Uterus (tissue), 2 donors: ENCODE results near the gene ARPP21.

Experiments used
- POLR2A ChIP-seq, 2 donors: fragments of 450-650 bp; IDR thresholded peaks; one replicate each; pipeline ENCODE4 v1.6.1; 2016; ENCODE audit warnings: antibody characterized with exemption in 2 of 2, mild to moderate bottlenecking in 1 of 2, moderate library complexity in 1 of 2
- TF ChIP-seq, protein P1 (sequence below), 4 experiments: fragments of 200-600 bp in 2 of 4; fragments of 450-650 bp in 2 of 4; sonication (generic) in 2 of 4; IDR thresholded peaks; one replicate each; pipeline ENCODE4 v1.5.1; 2016 to 2019; ENCODE audit warnings: antibody characterized with exemption in 4 of 4, mild to moderate bottlenecking in 2 of 4, moderate library complexity in 1 of 4

DNA sequence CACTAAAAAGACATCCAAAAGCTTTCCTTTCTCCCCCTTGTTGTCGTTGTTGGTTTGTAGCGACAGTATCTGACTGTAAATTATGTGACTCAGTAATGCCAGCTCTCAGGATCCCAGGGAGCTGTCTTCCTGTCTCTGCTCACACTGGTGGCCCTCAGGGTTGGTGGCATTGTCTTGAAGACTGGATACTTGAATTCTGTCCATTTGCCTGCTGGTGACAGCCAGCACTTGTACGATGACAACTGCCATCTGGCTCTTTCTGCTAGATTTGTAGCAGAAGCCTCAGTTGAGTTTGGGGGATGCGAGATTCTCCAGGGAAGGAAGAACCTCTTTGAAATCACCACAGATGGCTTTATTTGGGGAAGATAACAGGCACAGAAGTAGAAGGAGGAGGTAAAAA is 120.8 kb downstream of the ARPP21 start:
- TF ChIP-seq, protein P1, sequence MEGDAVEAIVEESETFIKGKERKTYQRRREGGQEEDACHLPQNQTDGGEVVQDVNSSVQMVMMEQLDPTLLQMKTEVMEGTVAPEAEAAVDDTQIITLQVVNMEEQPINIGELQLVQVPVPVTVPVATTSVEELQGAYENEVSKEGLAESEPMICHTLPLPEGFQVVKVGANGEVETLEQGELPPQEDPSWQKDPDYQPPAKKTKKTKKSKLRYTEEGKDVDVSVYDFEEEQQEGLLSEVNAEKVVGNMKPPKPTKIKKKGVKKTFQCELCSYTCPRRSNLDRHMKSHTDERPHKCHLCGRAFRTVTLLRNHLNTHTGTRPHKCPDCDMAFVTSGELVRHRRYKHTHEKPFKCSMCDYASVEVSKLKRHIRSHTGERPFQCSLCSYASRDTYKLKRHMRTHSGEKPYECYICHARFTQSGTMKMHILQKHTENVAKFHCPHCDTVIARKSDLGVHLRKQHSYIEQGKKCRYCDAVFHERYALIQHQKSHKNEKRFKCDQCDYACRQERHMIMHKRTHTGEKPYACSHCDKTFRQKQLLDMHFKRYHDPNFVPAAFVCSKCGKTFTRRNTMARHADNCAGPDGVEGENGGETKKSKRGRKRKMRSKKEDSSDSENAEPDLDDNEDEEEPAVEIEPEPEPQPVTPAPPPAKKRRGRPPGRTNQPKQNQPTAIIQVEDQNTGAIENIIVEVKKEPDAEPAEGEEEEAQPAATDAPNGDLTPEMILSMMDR (IDR thresholded peaks at IDR 0.05) = no peak
- no peak for TF ChIP-seq POLR2A (IDR thresholded peaks at IDR 0.05)
